ENCODE data around the gene EEF2. TPM values are rescaled to one million over a fixed set of nuclear protein-coding genes. Genes with fewer than 3 reads are reported as not detected.
"Not testable (repeated sequence)": the region's sequence is repeated elsewhere in the genome, so short reads cannot be mapped to it uniquely, and the experiment has no call there.

The EEF2 gene
- total RNA-seq, 1 donor from 2014 or later: 2,707 TPM

- DNase-seq (ENCODE audit: low read depth): no peak
Observed at GRCh38 chr19:4014541-4015491, 29.6 kb upstream of the EEF2 start.

GRCh38 chr19:4013886-4014540 lies 28.8 kb upstream of the EEF2 start:
- no peak for DNase-seq (ENCODE audit: low read depth)

GRCh38 chr19:4012975-4013634 lies 27.8 kb upstream of the EEF2 start:
- no peak for DNase-seq (ENCODE audit: low read depth)

- DNase-seq (ENCODE audit: low read depth): no peak
Observed at GRCh38 chr19:4012092-4012974, 27.1 kb upstream of the EEF2 start.

GRCh38 chr19:4011430-4011829 lies 26.2 kb upstream of the EEF2 start:
- DNase-seq (ENCODE audit: low read depth): not testable (repeated sequence)

GRCh38 chr19:4010808-4011110 lies 25.5 kb upstream of the EEF2 start:
- DNase-seq (ENCODE audit: low read depth): no peak

- no peak for DNase-seq (ENCODE audit: low read depth)
Observed at GRCh38 chr19:4009990-4010807, 24.9 kb upstream of the EEF2 start.

GRCh38 chr19:4007836-4008539 lies 22.7 kb upstream of the EEF2 start:
- no peak for DNase-seq (ENCODE audit: low read depth)

GRCh38 chr19:4007021-4007835 lies 22.0 kb upstream of the EEF2 start, which contains the start of gene PIAS4:
PIAS4 (plus strand) TSS chr19:4007736; CDS start chr19:4007761, 25 bp downstream.
- DNase-seq (ENCODE audit: low read depth): peak; percentile 73

- not testable (repeated sequence) for DNase-seq (ENCODE audit: low read depth)
Observed at GRCh38 chr19:4005436-4005835, 20.2 kb upstream of the EEF2 start.

- DNase-seq (ENCODE audit: low read depth): not testable (repeated sequence)
Observed at GRCh38 chr19:4000798-4001197, 15.5 kb upstream of the EEF2 start.

- DNase-seq (ENCODE audit: low read depth): peak; percentile 30
Observed at GRCh38 chr19:3998667-3999412, 13.6 kb upstream of the EEF2 start.

- no peak for DNase-seq (ENCODE audit: low read depth)
Observed at GRCh38 chr19:3995607-3996006, 10.3 kb upstream of the EEF2 start.

- DNase-seq (ENCODE audit: low read depth): no peak
Observed at GRCh38 chr19:3990815-3991117, 5.5 kb upstream of the EEF2 start.

GRCh38 chr19:3987619-3988371 lies 2.5 kb upstream of the EEF2 start:
- DNase-seq (ENCODE audit: low read depth): peak; percentile 71

- peak; percentile 85 for DNase-seq (ENCODE audit: low read depth)
Observed at GRCh38 chr19:3986260-3987041, 1.2 kb upstream of the EEF2 start.

- no peak for DNase-seq (ENCODE audit: low read depth)
Observed at GRCh38 chr19:3985643-3986259, 488 bp upstream of the EEF2 start.
